Measurements from ENCODE around the gene SHANK1. TPM values are rescaled to one million over a fixed set of nuclear protein-coding genes. Genes with fewer than 3 reads are reported as not detected.

The SHANK1 gene
- total RNA-seq, 1 experiment from 2014 or later, result 0.47 TPM

GRCh38 chr19:50647879-50648615, 71.6 kb downstream of the SHANK1 start:
- H3K4me3 ChIP-seq (ENCODE audit: low read length), result no peak overlapping the region
- no peak overlapping the region for H3K27ac ChIP-seq (ENCODE audit: low read length)
- TF ChIP-seq EZH2phosphoT487 (IDR thresholded peaks at IDR 0.05; ENCODE audit: borderline replicate concordance, low read length) (no peak), EZH2 (IDR thresholded peaks at IDR 0.05; ENCODE audit: low read length, unreplicated experiment) (no peak), CTCF (conservative IDR thresholded peaks at IDR 0.05; ENCODE audit: low read depth, low read length) (no peak)
- POLR2A ChIA-PET (ENCODE audit: unreplicated experiment), result no interaction called here
- no TSS peak for BruUV-seq (replicated peaks)
- ATAC-seq (no peak), DNase-seq (no peak)
- intact Hi-C loops (cut with micrococcal nuclease), result no loop called here
- H3F3A ChIP-seq (ENCODE audit: low read length, unreplicated experiment), result no peaks in the 10 kb centered on the region
- CTCF ChIA-PET, result no interaction called here
- H3K9me3 ChIP-seq (ENCODE audit: low read length), result no peaks in the 10 kb centered on the region
- H2AFZ ChIP-seq (ENCODE audit: low read length), result no peak overlapping the region
- H4K20me1 ChIP-seq (ENCODE audit: low read length), result no peaks in the 10 kb centered on the region
- no peaks in the 10 kb centered on the region for H3K36me3 ChIP-seq (ENCODE audit: low read depth, low read length)
- H3K27me3 ChIP-seq (ENCODE audit: low read length), result peaks cover 31% of the 10 kb centered on the region; the same call in 1 of the 2 replicates
- H3K79me2 ChIP-seq (ENCODE audit: low read length), result no peaks in the 10 kb centered on the region
- no peaks in the 10 kb centered on the region for H3K4me1 ChIP-seq (ENCODE audit: insufficient read depth, low read length)
- no peaks in the 10 kb centered on the region for H3K9me2 ChIP-seq (replicated peaks; ENCODE audit: low read length)
- no peak overlapping the region for H3K4me2 ChIP-seq (ENCODE audit: low read length)
- H3K9ac ChIP-seq (ENCODE audit: low read length), result no peak overlapping the region

- Histone ChIP-seq H3K27me3 (ENCODE audit: low read length) (peaks cover 28% of the 10 kb centered on the region; the same call in 1 of the 2 replicates), H2AFZ (ENCODE audit: low read length) (no peak overlapping the region)
- CTCF ChIA-PET, result no interaction called here
These were observed 73.4 kb downstream of the SHANK1 start for GRCh38 chr19:50646074-50646807.

More at GRCh38 chr19:50646074-50646807, 73.4 kb downstream of the SHANK1 start:
- Histone ChIP-seq H3K4me1 (ENCODE audit: insufficient read depth, low read length) (no peaks in the 10 kb centered on the region), H3K4me2 (ENCODE audit: low read length) (no peak overlapping the region), H3F3A (ENCODE audit: low read length, unreplicated experiment) (no peaks in the 10 kb centered on the region), H3K9me3 (ENCODE audit: low read length) (no peaks in the 10 kb centered on the region), H3K9ac (ENCODE audit: low read length) (no peak overlapping the region), H3K36me3 (ENCODE audit: low read depth, low read length) (no peaks in the 10 kb centered on the region), H3K4me3 (ENCODE audit: low read length) (no peak overlapping the region), H3K9me2 (replicated peaks; ENCODE audit: low read length) (no peaks in the 10 kb centered on the region), H3K27ac (ENCODE audit: low read length) (no peak overlapping the region), H3K79me2 (ENCODE audit: low read length) (no peaks in the 10 kb centered on the region), H4K20me1 (ENCODE audit: low read length) (no peaks in the 10 kb centered on the region)
- BruUV-seq (replicated peaks), result no TSS peak
- intact Hi-C loops (cut with micrococcal nuclease), result no loop called here
- TF ChIP-seq EZH2phosphoT487 (IDR thresholded peaks at IDR 0.05; ENCODE audit: borderline replicate concordance, low read length) (no peak), EZH2 (IDR thresholded peaks at IDR 0.05; ENCODE audit: low read length, unreplicated experiment) (no peak), CTCF (conservative IDR thresholded peaks at IDR 0.05; ENCODE audit: low read depth, low read length) (no peak)
- ATAC-seq, result peak; percentile 74
- peak; percentile 80 for DNase-seq
- POLR2A ChIA-PET (ENCODE audit: unreplicated experiment), result no interaction called here
